DMS114 treated with DMSO at 0.1 percent for 48 hours (cell line): Measurements from ENCODE around the gene PDX1.
"Not testable (repeated sequence)": the region's sequence is repeated elsewhere in the genome, so short reads cannot be mapped to it uniquely, and the experiment has no call there.

Source experiments
- DNase-seq: peaks from one replicate; lab custom pipeline; 2025; ENCODE audit not compliant: unreplicated experiment; lab: John Stamatoyannopoulos, UW

Gene PDX1

GRCh38 chr13:27954406-27954851, 34.6 kb downstream of the PDX1 start:
- DNase-seq, result peak; percentile 45

GRCh38 chr13:27955014-27955591, 35.3 kb downstream of the PDX1 start:
- no peak for DNase-seq

- DNase-seq, result no peak
Measured at GRCh38 chr13:27956576-27957300, 36.9 kb downstream of the PDX1 start.

GRCh38 chr13:27959976-27960361, 40.2 kb downstream of the PDX1 start:
- DNase-seq, result no peak

- DNase-seq, result no peak
Measured at GRCh38 chr13:27960362-27961226, 40.8 kb downstream of the PDX1 start.

GRCh38 chr13:27961227-27962085, 41.7 kb downstream of the PDX1 start:
- DNase-seq, result no peak

- DNase-seq, result no peak
Measured at GRCh38 chr13:27962128-27962841, 42.5 kb downstream of the PDX1 start.

GRCh38 chr13:27962982-27963381, 43.2 kb downstream of the PDX1 start:
- no peak for DNase-seq

- no peak for DNase-seq
Measured at GRCh38 chr13:27963491-27963890, 43.7 kb downstream of the PDX1 start.

- not testable (repeated sequence) for DNase-seq
Measured at GRCh38 chr13:27964206-27964605, 44.4 kb downstream of the PDX1 start.

- DNase-seq, result no peak
Measured at GRCh38 chr13:27964741-27965323, 45.0 kb downstream of the PDX1 start.

GRCh38 chr13:27965343-27965739, 45.5 kb downstream of the PDX1 start:
- DNase-seq, result no peak

- no peak for DNase-seq
Measured at GRCh38 chr13:27965740-27966640, 46.2 kb downstream of the PDX1 start.

- no peak for DNase-seq
Measured at GRCh38 chr13:27966641-27967202, 46.9 kb downstream of the PDX1 start.

GRCh38 chr13:27967203-27967735, 47.5 kb downstream of the PDX1 start:
- no peak for DNase-seq

GRCh38 chr13:27967736-27968315, 48.0 kb downstream of the PDX1 start:
- DNase-seq, result no peak

GRCh38 chr13:27968316-27969081, 48.7 kb downstream of the PDX1 start:
- peak; percentile 11 for DNase-seq
